H1 (cell line): ENCODE data around the gene PGM2. TPM values are rescaled to one million over a fixed set of nuclear protein-coding genes. Genes with fewer than 3 reads are reported as not detected.

ENCODE experiments used
- CTCF ChIA-PET: fragments of 300-600 bp; sonication (Branson Sonifier 250); formaldehyde crosslinking; loops from one replicate; lab custom pipeline; 2021; ENCODE audit not compliant: partially characterized antibody; lab: Charles Lee
- POLR2A ChIA-PET: fragments of 300-600 bp; sonication (Branson Sonifier 250); formaldehyde crosslinking; loops from one replicate; lab custom pipeline; 2021; ENCODE audit warnings: inconsistent platforms; ENCODE audit not compliant: partially characterized antibody; lab: Charles Lee
- DNase-seq, 2 experiments: peaks; one replicate each; pipeline versions ENCODE4 v3.0.0 to v3.0.0-alpha.2; 2010 to 2022; ENCODE audit warnings: low spot score in 2 of 2, low read depth in 1 of 2, mixed read lengths in 1 of 2
- FAIRE-seq: peaks from 2 replicates; lab custom pipeline; 2011; peaks lifted over from hg19 to GRCh38; lab: Jason Lieb, UNC
- H2AFZ ChIP-seq: 2 replicates; pipeline ENCODE4 v1.8.1; 2012; ENCODE audit warnings: low read length, inconsistent platforms
- H2AK5ac ChIP-seq: 2 replicates; pipeline ENCODE4 v1.6.1; 2013; ENCODE audit warnings: low read depth, low read length
- H2BK120ac ChIP-seq: replicated peaks from 2 replicates; pipeline ENCODE3; 2013; ENCODE audit warnings: low read depth, low read length, inconsistent platforms
- H2BK12ac ChIP-seq: 2 replicates; pipeline ENCODE4 v1.6.1; 2013; ENCODE audit warnings: low read depth, low read length
- H2BK15ac ChIP-seq: 2 replicates; pipeline ENCODE4 v1.6.1; 2013; ENCODE audit warnings: low read length
- H2BK20ac ChIP-seq: 2 replicates; pipeline ENCODE4 v1.6.1; 2013; ENCODE audit warnings: low read length
- H2BK5ac ChIP-seq: 2 replicates; pipeline ENCODE4 v1.6.1; 2013; ENCODE audit warnings: low read depth, low read length
- H3K14ac ChIP-seq: 2 replicates; pipeline ENCODE4 v1.6.1; 2013; ENCODE audit warnings: inconsistent platforms; ENCODE audit not compliant: insufficient read length
- H3K18ac ChIP-seq: 2 replicates; pipeline ENCODE4 v1.6.1; 2013; ENCODE audit warnings: low read length; ENCODE audit errors: extremely low read depth
- H3K23ac ChIP-seq: 2 replicates; pipeline ENCODE4 v1.6.1; 2013; ENCODE audit warnings: inconsistent platforms; ENCODE audit not compliant: insufficient read length
- H3K23me2 ChIP-seq: 2 replicates; pipeline ENCODE4 v1.6.1; 2013; ENCODE audit warnings: low read depth, low read length
- H3K27ac ChIP-seq: 2 replicates; pipeline ENCODE4 v1.6.1; 2011; ENCODE audit warnings: low read depth, low read length, inconsistent platforms
- H3K27me3 ChIP-seq, 4 experiments: replicated peaks in 1 of 4; 1 replicate in 1 of 4; 2 replicates in 3 of 4; pipeline versions ENCODE4 v1.6.1 to v1.8.1; 2011 to 2013; ENCODE audit warnings: low read length in 3 of 4, mild to moderate bottlenecking in 3 of 4, inconsistent platforms in 2 of 4, mixed read lengths in 2 of 4, moderate library complexity in 1 of 4; ENCODE audit not compliant: control insufficient read depth in 3 of 4, insufficient read depth in 3 of 4; ENCODE audit errors: extremely low read depth in 1 of 4
- H3K36me3 ChIP-seq, 4 experiments: 2 replicates each; pipeline versions ENCODE4 v1.6.1 to v1.8.1; 2011 to 2013; ENCODE audit warnings: mild to moderate bottlenecking in 4 of 4, low read length in 3 of 4, moderate library complexity in 2 of 4, control low read depth in 1 of 4, inconsistent platforms in 1 of 4; ENCODE audit not compliant: insufficient read depth in 4 of 4, control insufficient read depth in 2 of 4
- H3K4ac ChIP-seq: replicated peaks from 2 replicates; pipeline ENCODE3; 2013; ENCODE audit warnings: low read length, low read depth, mixed read lengths, inconsistent platforms; ENCODE audit not compliant: insufficient read length
- H3K4me1 ChIP-seq, 4 experiments: replicated peaks in 1 of 4; 1 replicate in 1 of 4; 2 replicates in 3 of 4; pipeline versions ENCODE4 v1.6.1 to v1.8.1; 2011 to 2013; ENCODE audit warnings: low read length in 3 of 4, inconsistent platforms in 2 of 4, mixed read lengths in 1 of 4; ENCODE audit not compliant: insufficient read depth in 4 of 4, control insufficient read depth in 3 of 4
- H3K4me2 ChIP-seq, 2 experiments: 2 replicates each; pipeline versions ENCODE4 v1.6.1 to v1.8.1; 2011 to 2013; ENCODE audit warnings: low read depth in 2 of 2, low read length in 2 of 2, control low read depth in 1 of 2, inconsistent platforms in 1 of 2, mild to moderate bottlenecking in 1 of 2; ENCODE audit not compliant: insufficient read depth in 1 of 2
- H3K4me3 ChIP-seq, 4 experiments: fragments of 200-600, 300-600 bp in 1 of 4; sonication (generic), shearing (Covaris generic), sonication (Bioruptor Twin) in 1 of 4; 2 replicates each; pipeline versions ENCODE4 v1.5.1 to v1.8.1; 2011 to 2016; ENCODE audit warnings: low read length in 4 of 4, low read depth in 3 of 4, control low read depth in 2 of 4, inconsistent platforms in 2 of 4, mild to moderate bottlenecking in 2 of 4, mixed read lengths in 1 of 4, moderate library complexity in 1 of 4; ENCODE audit not compliant: insufficient read depth in 2 of 4; ENCODE audit errors: extremely low read depth in 1 of 4
- H3K56ac ChIP-seq: replicated peaks from 2 replicates; pipeline ENCODE3; 2013; ENCODE audit warnings: low read depth, mild to moderate bottlenecking, mixed read lengths, low read length, inconsistent platforms; ENCODE audit not compliant: insufficient read length
- H3K79me1 ChIP-seq: 2 replicates; pipeline ENCODE4 v1.6.1; 2013; ENCODE audit warnings: low read depth, low read length, control low read depth
- H3K79me2 ChIP-seq, 2 experiments: 2 replicates each; pipeline versions ENCODE4 v1.6.1 to v1.8.1; 2012 to 2013; ENCODE audit warnings: low read length in 2 of 2, mild to moderate bottlenecking in 2 of 2, inconsistent platforms in 1 of 2; ENCODE audit not compliant: insufficient read depth in 2 of 2, control insufficient read depth in 1 of 2
- H3K9ac ChIP-seq, 4 experiments: replicated peaks in 1 of 4; 1 replicate in 1 of 4; 2 replicates in 3 of 4; pipeline versions ENCODE4 v1.6.1 to v1.8.1; 2011 to 2013; ENCODE audit warnings: low read depth in 3 of 4, low read length in 3 of 4, control low read depth in 2 of 4, mild to moderate bottlenecking in 2 of 4, moderate library complexity in 2 of 4, inconsistent platforms in 1 of 4; ENCODE audit errors: extremely low read depth in 1 of 4
- H3K9me3 ChIP-seq, 2 experiments: 2 replicates each; pipeline versions ENCODE4 v1.6.1 to v1.8.1; 2012 to 2013; ENCODE audit warnings: mild to moderate bottlenecking in 2 of 2, moderate library complexity in 2 of 2, control low read depth in 1 of 2, inconsistent platforms in 1 of 2, low read depth in 1 of 2, low read length in 1 of 2, mixed read lengths in 1 of 2; ENCODE audit not compliant: insufficient read depth in 2 of 2
- H4K20me1 ChIP-seq, 2 experiments: replicated peaks in 1 of 2; 2 replicates each; pipeline versions ENCODE3 to v1.8.1; 2011 to 2013; ENCODE audit warnings: inconsistent platforms in 2 of 2, low read length in 2 of 2, mild to moderate bottlenecking in 1 of 2; ENCODE audit not compliant: insufficient read depth in 2 of 2, control insufficient read depth in 1 of 2
- H4K5ac ChIP-seq: 2 replicates; pipeline ENCODE4 v1.6.1; 2013; ENCODE audit warnings: low read length, low read depth, mixed read lengths, inconsistent platforms; ENCODE audit not compliant: insufficient read length
- H4K8ac ChIP-seq: 2 replicates; pipeline ENCODE4 v1.8.0; 2013; ENCODE audit warnings: mild to moderate bottlenecking, moderate library complexity, low read length, inconsistent platforms; ENCODE audit not compliant: insufficient read depth; ENCODE audit errors: extremely low read depth
- H4K91ac ChIP-seq: replicated peaks from 2 replicates; pipeline ENCODE3; 2013; ENCODE audit warnings: low read length, mixed read lengths, inconsistent platforms; ENCODE audit not compliant: insufficient read length
- CBX5 ChIP-seq: fragments of 300-800, 300-1000 bp; sonication (generic); IDR thresholded peaks from 2 replicates; pipeline ENCODE4 v1.7.1; 2016; ENCODE audit warnings: antibody characterized with exemption, low read length, low read depth
- KDM1A ChIP-seq: fragments of 200-600, 300-600 bp; sonication (generic); IDR thresholded peaks from 2 replicates; pipeline ENCODE4 v1.7.1; 2016; ENCODE audit warnings: mild to moderate bottlenecking, low read length, borderline replicate concordance
- MAFK ChIP-seq: IDR thresholded peaks from 2 replicates; pipeline ENCODE4 v1.6.1; 2012; ENCODE audit warnings: low read depth, mild to moderate bottlenecking, improper control_type of control experiment, low read length
- PHF8 ChIP-seq: fragments of 200-600 bp; sonication (generic); conservative IDR thresholded peaks from 2 replicates; pipeline ENCODE4 v1.7.1; 2012; ENCODE audit warnings: low read depth, mild to moderate bottlenecking, inconsistent platforms, low read length, moderate library complexity
- POLR2A ChIP-seq, 2 experiments: IDR thresholded peaks; 1 replicate in 1 of 2; 2 replicates in 1 of 2; pipeline ENCODE4 v1.6.1; 2011; ENCODE audit warnings: low read depth in 2 of 2, low read length in 2 of 2, mild to moderate bottlenecking in 2 of 2; ENCODE audit errors: control extremely low read depth in 1 of 2
- SP1 ChIP-seq: IDR thresholded peaks from 2 replicates; pipeline ENCODE4 v1.6.1; 2011; ENCODE audit warnings: low read depth, low read length
- SP4 ChIP-seq: IDR thresholded peaks from 2 replicates; pipeline ENCODE4 v1.6.1; 2012; ENCODE audit warnings: low read length, inconsistent platforms
- TAF1 ChIP-seq: IDR thresholded peaks from 2 replicates; pipeline ENCODE4 v1.6.1; 2011; ENCODE audit warnings: mild to moderate bottlenecking, low read depth, low read length
- WGBS, 2 experiments: shearing (Covaris generic) in 1 of 2; methylation state at CpG; one replicate each; pipeline versions ENCODE4 v1.1.6 to v1.1.7; 2013 to 2015; ENCODE audit warnings: low lambda C conversion rate in 2 of 2, mixed read lengths in 2 of 2, inconsistent platforms in 1 of 2, low coverage in 1 of 2, missing lambda C conversion rate in 1 of 2; ENCODE audit not compliant: insufficient replicate concordance in 2 of 2, insufficient coverage in 1 of 2, insufficient read length in 1 of 2; ENCODE audit errors: extremely low coverage in 1 of 2, missing lambda C conversion rate in 1 of 2; 5-methylcytosine and 5-hydroxymethylcytosine counted together
- polyA plus RNA-seq, 7 experiments: library from polyadenylated mRNA; depleted of rRNA in 3 of 7; stranded (reverse) in 5 of 7; unstranded in 2 of 7; fragments of >200 nt in 5 of 7; fragments of 200-250 nt in 2 of 7; gene quantifications; 1 replicate in 5 of 7; 2 replicates in 1 of 7; 4 replicates in 1 of 7; pipeline versions ENCODE4 v1.2.1 to v1.2.3, GENCODE V29; 2011 to 2013; ENCODE audit warnings: missing spikeins in 2 of 7, mixed read lengths in 2 of 7
- total RNA-seq: library from RNA; stranded (reverse); fragmentation: NEBNext Ultra II Directional; extraction: Animal tissue kit (Norgen Biotek cat#: 25700); gene quantifications from 2 replicates; pipeline ENCODE4 v1.2.1, GENCODE V29; 2021

The PGM2 gene
- total and polyA plus RNA-seq, 2 of the 8 experiments (the other 6 are each of a cell fraction or from before 2014, with no cell fraction given), result 7.7 to 38.0 TPM

- Histone ChIP-seq H3K14ac (no peak overlapping the region), H3K27me3 (peaks cover 17 to 35% (median 30%) of the 10 kb centered on the region in 4 experiments), H4K20me1 (peaks cover 0 to 2% of the 10 kb centered on the region in 2 experiments), H2BK12ac (no peak overlapping the region), H3K23me2 (peaks cover 16% of the 10 kb centered on the region), H2BK15ac (no peak overlapping the region), H3K4me3 (no peak overlapping the region), H3K56ac (no peak overlapping the region), H2AK5ac (no peak overlapping the region), H3K4me1 (peaks cover 0 to 8% (median 4%) of the 10 kb centered on the region in 4 experiments; a peak in 5 of 7 replicates), H3K18ac (no peak overlapping the region), H3K4me2 (no peak overlapping the region), H2BK120ac (no peak overlapping the region), H2BK5ac (no peak overlapping the region), H4K8ac (no peak overlapping the region), H3K9me3 (no peaks in the 10 kb centered on the region), H3K4ac (no peak overlapping the region), H2BK20ac (no peak overlapping the region), H3K27ac (no peak overlapping the region), H3K79me1 (no peaks in the 10 kb centered on the region), H3K36me3 (no peaks in the 10 kb centered on the region), H4K91ac (no peak overlapping the region), H4K5ac (no peak overlapping the region), H3K23ac (no peak overlapping the region), H3K9ac (no peak overlapping the region), H2AFZ (no peak overlapping the region), H3K79me2 (no peaks in the 10 kb centered on the region)
- FAIRE-seq (no peak), DNase-seq (no peak)
- 85% methylated on average over 5 of the region's 5 CpGs; no CpG with 5 or more reads in 1 of the 2 experiments for WGBS, 2 experiments
- POLR2A ChIA-PET, result no interaction called here
- CTCF ChIA-PET, result interaction anchor here (0.6 to 0.7 kb wide), 4 partner anchors 11 to 239 kb away, joined by 3 read pairs; no protein-coding TSS in a partner anchor
- TF ChIP-seq PHF8 (no peak), POLR2A (IDR thresholded peaks at IDR 0.05; ENCODE audit: control extremely low read depth in 1 of 2, low read depth in 2 of 2, low read length in 2 of 2) (no peak), CBX5 (no peak), TAF1 (no peak), MAFK (no peak), KDM1A (no peak), SP1 (no peak), SP4 (no peak)
These were observed 66.2 kb downstream of the PGM2 start for GRCh38 chr4:37892641-37893040.
